ENCODE data around the gene PTPRN2. TPM values are rescaled to one million over a fixed set of nuclear protein-coding genes. Genes with fewer than 3 reads are reported as not detected.

PTPRN2 gene
- total RNA-seq, 4 donors from 2014 or later = 14.9 to 34.3 (median 21.3) TPM

- no peak overlapping the region for H3K4me3 ChIP-seq
- DNase-seq = no peak
- no peak overlapping the region for H3K27ac ChIP-seq
- no peaks in the 10 kb centered on the region for H3K36me3 ChIP-seq
- no peaks in the 10 kb centered on the region for H3K9me3 ChIP-seq
- no peaks in the 10 kb centered on the region for H3K4me1 ChIP-seq
- H3K27me3 ChIP-seq = no peaks in the 10 kb centered on the region
- TF ChIP-seq CTCF (IDR thresholded peaks at IDR 0.05) (no peak), POLR2A (IDR thresholded peaks at IDR 0.05) (no peak)
Observed at GRCh38 chr7:157862731-157863130, 724.9 kb downstream of the PTPRN2 start.

GRCh38 chr7:157861551-157861950 is 726.1 kb downstream of the PTPRN2 start:
- Histone ChIP-seq H3K4me3 (no peak overlapping the region), H3K36me3 (no peaks in the 10 kb centered on the region), H3K27me3 (no peaks in the 10 kb centered on the region), H3K9me3 (no peaks in the 10 kb centered on the region), H3K4me1 (no peaks in the 10 kb centered on the region), H3K27ac (no peak overlapping the region)
- DNase-seq = no peak
- TF ChIP-seq POLR2A (IDR thresholded peaks at IDR 0.05) (no peak), CTCF (IDR thresholded peaks at IDR 0.05) (no peak)

- TF ChIP-seq CTCF (IDR thresholded peaks at IDR 0.05) = no peak
- no peak for TF ChIP-seq POLR2A (IDR thresholded peaks at IDR 0.05)
- H3K27me3 ChIP-seq = no peaks in the 10 kb centered on the region
- H3K4me3 ChIP-seq = no peak overlapping the region
- H3K4me1 ChIP-seq = no peaks in the 10 kb centered on the region
- no peaks in the 10 kb centered on the region for H3K9me3 ChIP-seq
- no peak overlapping the region for H3K27ac ChIP-seq
- no peaks in the 10 kb centered on the region for H3K36me3 ChIP-seq
- no peak for DNase-seq
Observed at GRCh38 chr7:157861031-157861491, 726.6 kb downstream of the PTPRN2 start.

- no peak overlapping the region for H3K27ac ChIP-seq
- TF ChIP-seq POLR2A (IDR thresholded peaks at IDR 0.05) (no peak), CTCF (IDR thresholded peaks at IDR 0.05) (no peak)
- no peaks in the 10 kb centered on the region for H3K36me3 ChIP-seq
- H3K9me3 ChIP-seq = no peaks in the 10 kb centered on the region
- no peak for DNase-seq
- no peaks in the 10 kb centered on the region for H3K27me3 ChIP-seq
- H3K4me1 ChIP-seq = no peaks in the 10 kb centered on the region
- H3K4me3 ChIP-seq = no peak overlapping the region
Observed at GRCh38 chr7:157860406-157860805, 727.2 kb downstream of the PTPRN2 start.

GRCh38 chr7:157859915-157860314 is 727.7 kb downstream of the PTPRN2 start:
- TF ChIP-seq CTCF (IDR thresholded peaks at IDR 0.05) = no peak
- no peak for TF ChIP-seq POLR2A (IDR thresholded peaks at IDR 0.05)
- no peak for DNase-seq
- Histone ChIP-seq H3K36me3 (no peaks in the 10 kb centered on the region), H3K4me3 (no peak overlapping the region), H3K4me1 (no peaks in the 10 kb centered on the region), H3K27ac (no peak overlapping the region), H3K27me3 (no peaks in the 10 kb centered on the region), H3K9me3 (no peaks in the 10 kb centered on the region)

GRCh38 chr7:157857578-157858075 is 730.0 kb downstream of the PTPRN2 start:
- H3K27ac ChIP-seq = no peak overlapping the region
- no peak overlapping the region for H3K4me3 ChIP-seq
- no peaks in the 10 kb centered on the region for H3K4me1 ChIP-seq
- H3K9me3 ChIP-seq = no peaks in the 10 kb centered on the region
- H3K36me3 ChIP-seq = no peaks in the 10 kb centered on the region
- H3K27me3 ChIP-seq = no peaks in the 10 kb centered on the region
- DNase-seq = no peak
- no peak for TF ChIP-seq CTCF (IDR thresholded peaks at IDR 0.05)
- no peak for TF ChIP-seq POLR2A (IDR thresholded peaks at IDR 0.05)
